GM21528 (cell line): Measurements from ENCODE around the gene AP1S3.
A peak's percentile ranks its signal among the peaks of the same experiment; 100 is the strongest.

Source experiments
- ATAC-seq: cut with Tn5 transposase; IDR thresholded peaks from one replicate; pipeline ENCODE4 v1.9.1; 2021; ENCODE audit warnings: mild to moderate bottlenecking, moderate library complexity; ENCODE audit not compliant: unreplicated experiment, low FRiP score

The AP1S3 gene

DNA sequence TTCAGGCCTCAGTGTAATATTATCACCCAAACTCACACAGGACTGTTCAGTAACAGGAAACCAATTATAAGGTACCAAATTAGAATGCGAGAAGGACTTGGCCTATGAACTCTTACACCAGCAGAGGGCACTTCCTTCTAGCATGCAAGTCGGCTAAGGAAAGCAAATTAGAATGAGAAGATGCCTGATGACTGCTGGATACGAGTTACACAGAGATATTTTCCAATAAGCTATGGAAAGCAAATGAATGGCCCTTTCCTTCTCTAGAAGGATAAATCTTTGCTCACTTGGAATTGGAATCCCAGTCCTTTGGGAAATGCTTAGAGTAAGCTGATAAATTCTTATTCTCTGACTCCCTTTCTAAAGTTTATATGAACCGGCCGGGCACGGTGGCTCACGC is 109.8 kb downstream of the AP1S3 start:
- ATAC-seq: peak; percentile 79

DNA sequence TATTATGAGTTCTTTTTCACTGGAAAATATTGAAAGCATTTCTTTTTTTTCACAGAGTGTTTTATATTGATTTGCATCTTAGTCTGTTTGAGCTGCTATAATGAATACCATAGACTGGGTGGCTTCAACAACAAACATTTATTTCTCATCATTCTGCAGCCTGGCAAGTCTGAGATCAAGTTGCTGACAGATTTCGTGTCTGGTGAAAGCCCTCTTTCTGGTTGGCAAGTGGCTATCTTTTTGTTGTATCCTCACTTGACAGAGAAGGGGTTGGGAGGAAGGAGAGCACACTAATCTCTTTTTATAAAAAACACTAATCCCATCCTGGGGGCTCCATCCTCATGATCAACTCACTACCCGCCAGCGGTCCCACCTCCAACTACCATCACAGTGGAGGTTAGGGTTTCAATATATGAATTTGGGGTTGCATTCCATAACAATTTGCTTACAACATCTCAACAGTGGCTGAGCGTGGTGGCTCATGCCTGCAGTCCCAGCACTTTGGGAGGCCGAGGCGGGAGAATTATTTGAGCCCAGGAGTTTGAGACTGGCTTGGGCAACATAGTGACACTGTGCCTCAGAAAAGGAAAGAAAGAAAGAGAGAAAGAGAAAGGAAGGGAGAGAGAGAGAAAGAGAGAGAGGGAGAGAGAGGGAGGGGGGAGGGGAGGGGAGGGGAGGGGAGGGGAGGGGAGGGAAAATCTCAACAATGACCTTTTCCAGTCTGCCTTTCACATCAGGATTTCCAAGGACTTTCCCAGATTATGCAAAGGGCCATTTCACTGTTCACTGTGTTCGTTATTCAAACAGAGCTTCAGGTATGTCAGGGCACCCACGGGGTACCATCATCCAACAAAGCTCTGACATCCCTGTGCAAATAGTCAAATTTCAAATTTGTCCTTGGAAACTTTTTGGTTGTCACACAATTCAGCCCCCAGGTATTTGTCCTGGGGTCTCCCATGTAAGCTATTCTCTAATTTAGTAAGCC is 111.1 kb downstream of the AP1S3 start:
- no peak for ATAC-seq

DNA sequence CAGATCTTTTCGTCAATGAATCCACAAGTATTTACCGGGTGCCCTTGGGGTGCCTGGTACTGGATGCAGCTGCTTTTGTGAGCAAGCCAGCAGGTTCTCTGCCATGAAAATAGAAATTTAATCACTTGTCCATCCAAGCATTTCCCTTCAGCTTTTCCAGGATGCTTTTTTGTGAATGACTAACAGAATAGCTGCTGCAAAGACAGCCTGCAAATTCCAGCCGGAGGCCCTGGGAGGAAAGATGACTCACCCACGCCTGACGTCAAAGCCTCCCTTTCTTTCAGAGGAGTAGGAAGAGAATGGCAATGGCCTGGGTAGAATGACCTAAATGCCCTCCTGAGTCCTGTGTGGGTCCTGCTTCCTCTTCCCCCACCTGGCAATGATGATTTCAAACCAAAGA is 111.9 kb downstream of the AP1S3 start:
- ATAC-seq: no peak

DNA sequence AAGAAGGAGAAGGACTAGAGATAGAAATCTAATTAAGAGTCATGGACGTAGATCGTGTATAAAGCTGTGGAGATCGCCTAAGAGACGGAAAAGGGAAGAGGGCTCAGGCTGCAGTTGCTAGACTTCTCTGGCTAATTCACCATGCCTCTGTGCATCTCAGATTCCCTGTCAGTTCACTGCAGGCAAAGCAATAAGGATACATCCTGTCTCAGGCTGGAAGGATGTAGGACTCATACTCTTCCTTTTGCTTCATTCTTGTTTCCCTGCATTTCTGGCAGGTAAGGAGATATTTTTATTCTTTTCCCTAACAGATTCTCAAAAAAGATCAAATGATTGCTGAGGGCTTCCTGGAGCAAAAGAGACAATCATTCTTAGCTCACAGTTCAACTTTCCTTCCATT is 112.5 kb downstream of the AP1S3 start:
- no peak for ATAC-seq

DNA sequence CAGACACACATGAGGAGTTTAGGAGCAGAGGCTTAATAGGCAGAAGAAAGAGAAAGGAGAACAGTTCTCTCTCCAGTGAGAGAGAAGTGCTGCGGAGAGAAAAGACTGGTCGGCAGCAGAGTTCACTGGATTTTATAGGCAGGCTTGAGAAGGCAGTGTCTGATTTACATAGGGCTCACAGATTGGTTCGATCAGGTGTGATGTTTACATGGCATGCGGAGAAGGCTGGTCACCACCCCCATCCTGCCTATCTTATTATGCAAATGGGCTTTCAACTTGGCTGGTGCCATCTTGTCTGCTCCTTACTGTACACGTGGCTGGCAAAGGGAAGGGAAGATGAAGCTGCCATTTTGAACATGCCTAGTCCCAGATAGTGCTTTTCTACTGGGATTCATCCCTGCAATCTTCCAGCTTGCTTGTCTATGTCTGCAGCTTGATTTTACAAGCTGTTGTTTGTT is 113.4 kb downstream of the AP1S3 start:
- ATAC-seq: no peak

DNA sequence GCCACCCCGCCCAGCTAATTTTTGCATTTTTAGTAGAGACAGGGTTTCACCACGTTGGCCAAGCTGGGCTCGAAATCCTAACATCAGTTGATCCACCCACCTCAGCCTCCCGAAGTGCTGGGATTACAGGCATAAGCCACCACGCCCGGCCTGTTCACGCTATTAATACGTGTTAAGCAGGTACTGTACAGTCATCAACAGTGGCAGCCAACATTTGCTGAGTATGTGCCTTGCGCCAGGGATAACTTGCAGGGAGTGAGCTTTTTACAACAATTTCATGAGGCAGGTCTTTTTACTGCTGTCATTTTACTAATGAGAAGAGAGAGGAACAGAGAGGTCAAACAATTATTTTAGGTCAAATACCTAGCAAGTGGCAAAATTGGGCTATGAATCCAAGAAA is 115.2 kb downstream of the AP1S3 start:
- ATAC-seq: no peak

DNA sequence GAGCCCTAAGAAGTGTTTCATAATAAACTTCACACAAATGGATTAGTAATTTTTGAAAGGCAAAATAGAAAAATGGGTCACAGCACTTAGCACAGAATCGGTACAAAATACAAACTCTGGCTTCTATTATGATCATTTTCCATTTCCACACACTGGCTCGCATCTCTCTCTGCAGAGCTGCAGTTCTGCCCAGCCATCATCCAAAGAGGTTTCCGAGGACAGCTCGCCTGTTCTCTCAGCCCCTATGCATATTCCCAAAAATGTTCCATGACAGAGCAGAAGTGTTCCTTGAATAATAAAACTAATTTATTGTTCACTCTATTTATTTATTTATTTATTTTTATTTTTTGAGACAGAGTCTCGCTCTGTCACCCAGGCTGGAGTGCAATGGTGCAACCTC is 115.6 kb downstream of the AP1S3 start:
- ATAC-seq: no peak

DNA sequence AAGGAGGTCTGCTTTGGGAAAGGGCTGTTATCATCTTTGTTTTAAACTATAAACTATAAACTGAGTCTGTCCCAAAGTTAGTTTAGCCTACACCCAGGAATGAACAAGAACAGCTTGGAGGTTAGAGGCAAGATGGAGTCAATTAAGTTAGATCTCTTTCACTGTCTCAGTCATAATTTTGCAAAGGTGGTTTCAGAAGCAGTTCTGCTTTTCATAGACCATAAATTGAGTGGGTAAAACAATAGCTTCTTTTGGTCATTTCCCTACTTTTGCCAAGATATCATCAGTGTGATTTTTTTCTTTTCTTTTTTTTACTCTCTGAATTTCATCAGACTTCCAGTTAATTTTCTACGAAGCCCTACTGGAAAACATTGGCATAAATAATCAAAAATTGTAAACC is 117.0 kb downstream of the AP1S3 start:
- no peak for ATAC-seq

DNA sequence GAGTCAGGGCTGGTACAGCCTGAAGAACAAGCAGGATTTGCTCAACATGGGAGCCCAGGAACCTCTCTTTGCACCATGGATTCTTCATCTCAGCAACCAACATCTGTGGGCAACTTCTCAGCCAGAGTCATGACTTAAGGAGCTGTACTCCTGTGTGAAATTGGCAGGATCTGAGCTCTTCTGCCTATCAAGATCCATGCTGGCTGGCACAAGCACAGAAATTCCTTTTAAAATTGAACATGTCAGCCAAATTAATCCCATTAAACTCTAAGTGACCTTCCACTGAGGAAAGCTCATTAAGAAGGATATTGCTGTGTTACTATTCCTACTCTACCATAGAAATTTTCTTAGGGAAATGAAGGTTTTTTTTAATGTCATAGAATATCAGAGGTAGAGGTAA is 124.7 kb downstream of the AP1S3 start:
- ATAC-seq: no peak

DNA sequence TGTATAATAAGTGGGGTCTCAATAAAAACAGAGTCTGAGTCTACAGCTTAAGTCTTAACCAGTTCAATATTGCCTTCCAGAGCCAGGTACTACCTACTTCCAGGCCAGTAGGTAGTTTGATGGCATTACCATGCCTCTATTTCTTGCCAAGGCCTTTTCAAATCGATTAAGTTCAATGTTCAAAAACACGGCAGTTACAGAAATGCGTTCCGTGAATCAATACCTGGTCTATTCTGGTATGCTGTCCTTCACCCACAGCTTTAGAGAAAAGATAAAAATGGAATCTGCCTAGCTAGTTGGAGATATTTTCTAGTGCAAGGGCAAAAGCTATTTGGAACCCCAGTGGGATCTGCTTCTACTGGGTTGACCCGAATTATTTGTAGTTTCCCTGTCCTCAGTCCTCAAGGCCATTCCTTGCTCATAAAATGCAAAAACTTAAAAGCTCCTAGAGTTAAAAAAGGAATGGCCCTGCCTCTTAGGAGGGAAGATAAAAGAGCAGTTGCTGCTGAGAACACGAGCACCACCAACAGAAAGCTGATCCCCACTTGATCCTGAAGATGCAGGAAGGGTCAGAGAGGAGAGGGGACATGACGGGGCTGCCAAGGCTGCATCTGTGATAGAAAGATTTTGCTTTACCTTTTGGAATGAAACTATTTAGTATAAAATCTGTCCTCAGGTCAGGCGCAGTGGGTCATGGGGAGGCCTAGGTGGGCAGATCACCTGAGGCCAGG is 125.6 kb downstream of the AP1S3 start:
- no peak for ATAC-seq
